ENCODE results near the gene TLCD2. TPM values are rescaled to one million over a fixed set of nuclear protein-coding genes. Genes with fewer than 3 reads are reported as not detected.

The TLCD2 gene
- total and polyA plus RNA-seq, 2 of the 13 experiments (the other 11 are each of a cell fraction or from before 2014, with no cell fraction given), result 0.90 to 1.1 TPM

DNA sequence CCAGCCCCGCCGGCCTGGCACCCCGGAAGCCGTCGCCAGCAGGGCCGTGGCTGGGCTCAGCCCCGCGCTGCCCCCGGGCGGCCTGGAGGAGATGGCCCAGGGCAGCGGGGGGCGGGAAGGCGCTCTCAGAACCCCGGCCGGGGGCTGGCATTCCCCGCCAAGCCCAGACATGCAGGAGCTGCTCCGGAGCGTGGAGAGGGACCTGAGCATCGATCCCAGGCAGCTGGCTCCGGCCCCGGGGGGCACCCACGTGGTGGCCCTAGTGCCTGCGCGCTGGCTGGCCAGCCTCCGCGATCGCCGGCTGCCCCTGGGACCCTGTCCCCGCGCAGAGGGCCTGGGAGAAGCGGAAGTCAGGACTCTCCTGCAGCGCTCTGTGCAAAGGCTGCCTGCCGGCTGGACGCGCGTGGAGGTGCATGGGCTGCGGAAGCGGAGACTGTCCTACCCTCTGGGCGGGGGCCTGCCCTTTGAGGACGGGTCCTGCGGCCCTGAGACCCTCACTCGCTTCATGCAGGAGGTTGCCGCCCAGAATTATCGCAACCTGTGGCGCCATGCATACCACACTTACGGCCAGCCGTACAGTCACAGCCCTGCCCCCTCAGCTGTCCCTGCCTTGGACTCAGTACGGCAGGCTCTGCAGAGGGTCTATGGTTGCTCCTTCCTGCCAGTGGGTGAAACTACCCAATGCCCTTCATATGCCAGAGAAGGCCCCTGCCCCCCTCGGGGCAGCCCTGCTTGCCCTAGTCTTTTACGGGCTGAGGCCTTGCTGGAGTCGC, 14.9 kb upstream of the TLCD2 start (continued):
- no peak for TF ChIP-seq TFE3 (CRISPR knock-in tag; IDR thresholded peaks at IDR 0.05)
- TF ChIP-seq ZKSCAN8 (CRISPR knock-in tag; IDR thresholded peaks at IDR 0.05; ENCODE audit: borderline replicate concordance), result no peak
- TF ChIP-seq SRSF1 (optimal IDR thresholded peaks at IDR 0.05; ENCODE audit: low read depth, low read length), result no peak

- BruUV-seq (replicated peaks), result no TSS peak
- ChIA-PET POLR2A (interaction anchor here (1.5 to 17.5 kb wide), 10 partner anchors 9 to 86 kb away, joined by 5 to 299 read pairs (median 10); partner anchors contain the start of genes RILP, SERPINF1 and SERPINF2), CTCF (ENCODE audit: low intra/inter-chr PET ratio, low total read pairs) (no interaction called here)
- H3K79me2 ChIP-seq (ENCODE audit: insufficient read depth, low read length), result peaks cover 23% of the 10 kb centered on the region
- DNase-seq (ENCODE audit: low spot score) (peak; percentile 72), FAIRE-seq (no peak), ATAC-seq (peak; percentile 63)
- no peak within 1 kb of the TSS for H2AFZ ChIP-seq (ENCODE audit: low read length)
- peaks cover 0 to 1% of the 10 kb centered on the region in 2 experiments; a peak in 2 of 5 replicates for H3K36me3 ChIP-seq (replicated peaks in 1 of 2; ENCODE audit: control insufficient read depth in 1 of 2, insufficient read depth in 2 of 2, low read length in 2 of 2)
- WGBS (ENCODE audit: low lambda C conversion rate), result no CpG with 5 or more reads among the region's 57 CpGs
- intact Hi-C loops (cut with micrococcal nuclease; ENCODE audit: unreplicated experiment), result no loop called here
- no peaks in the 10 kb centered on the region for H4K20me1 ChIP-seq (ENCODE audit: insufficient read depth, low read length)
- in situ Hi-C loops (cut with HindIII; ENCODE audit: extremely low pct_ligation_motif_present, low pct_unique_long_range_greater_than_20kb), result loop anchor here (25.0 kb wide), 1 partner anchor 313 kb away; the partner anchor contains the start of genes DPH1, OVCA2 and RTN4RL1
- peak within 1 kb of the TSS; percentile 73 for H3K9ac ChIP-seq (ENCODE audit: insufficient read depth, low read depth, low read length)
- H3K27me3 ChIP-seq (ENCODE audit: control insufficient read depth in 1 of 2, insufficient read depth in 2 of 2, low read length in 2 of 2), result no peaks in the 10 kb centered on the region
- no peaks in the 10 kb centered on the region for H3K9me3 ChIP-seq (ENCODE audit: low read length)
- peaks cover 72% of the 10 kb centered on the region for H3K4me1 ChIP-seq (ENCODE audit: insufficient read depth, low read length)
- peak within 1 kb of the TSS; percentile 77 for H3K27ac ChIP-seq (ENCODE audit: extremely low read length, insufficient read depth, low read length)
- H3K4me2 ChIP-seq (ENCODE audit: low read depth, low read length), result peak within 1 kb of the TSS; percentile 97
- H3K4me3 ChIP-seq (replicated peaks in 1 of 3; ENCODE audit: insufficient read depth in 1 of 3, low read depth in 2 of 3, low read length in 3 of 3), result peak within 1 kb of the TSS; percentile 62 to 78 (median 64)
- TF ChIP-seq ZNF20 (CRISPR knock-in tag; IDR thresholded peaks at IDR 0.05) (no peak), THAP8 (CRISPR knock-in tag; IDR thresholded peaks at IDR 0.05; ENCODE audit: borderline replicate concordance) (no peak), ZNF879 (CRISPR knock-in tag; IDR thresholded peaks at IDR 0.05) (no peak), SMAD3 (CRISPR knock-in tag; IDR thresholded peaks at IDR 0.05) (0 out of 2 replicates have a peak, but pooled peaks have one; percentile 26), RELA (CRISPR knock-in tag; IDR thresholded peaks at IDR 0.05) (no peak), ZNF281 (CRISPR knock-in tag; IDR thresholded peaks at IDR 0.05; ENCODE audit: borderline replicate concordance) (no peak), HDAC2 (CRISPR knock-in tag; IDR thresholded peaks at IDR 0.05) (peak; percentile 53), MAX (IDR thresholded peaks at IDR 0.05) (peak; percentile 97), HBP1 (CRISPR knock-in tag; IDR thresholded peaks at IDR 0.05; ENCODE audit: low read depth) (peak; percentile 93), KMT2B (CRISPR knock-in tag; IDR thresholded peaks at IDR 0.05) (peak; percentile 64; the same call in 1 of the 2 replicates), SIN3A (IDR thresholded peaks at IDR 0.05; ENCODE audit: borderline replicate concordance, low read depth, low read length) (peak; percentile 96)
Observed at GRCh38 chr17:1724351-1724868, 14.2 kb upstream of the TLCD2 start, which contains the start of gene WDR81. Gene WDR81, plus strand, starts transcription at chr17:1724704. Its CDS starts 256 bp downstream, at chr17:1724960.

All from HepG2 (cell line).